ENCODE data around the gene RGS6. TPM values are rescaled to one million over a fixed set of nuclear protein-coding genes. Genes with fewer than 3 reads are reported as not detected.

The RGS6 gene
- total RNA-seq, 1 donor from 2014 or later: 2.5 TPM

- Mint-ChIP-seq H3K36me3 (ENCODE audit: low read depth) (no peaks in the 10 kb centered on the region), H3K9me3 (peaks cover 6% of the 10 kb centered on the region), H3K27ac (no peak overlapping the region), H3K4me3 (no peak overlapping the region), H3K27me3 (peaks cover 3% of the 10 kb centered on the region), H3K4me1 (no peaks in the 10 kb centered on the region)
- DNase-seq: no peak
- intact Hi-C loops (cut with micrococcal nuclease): no loop called here
Observed at GRCh38 chr14:72008666-72009065, 76.4 kb downstream of the RGS6 start.

DNA sequence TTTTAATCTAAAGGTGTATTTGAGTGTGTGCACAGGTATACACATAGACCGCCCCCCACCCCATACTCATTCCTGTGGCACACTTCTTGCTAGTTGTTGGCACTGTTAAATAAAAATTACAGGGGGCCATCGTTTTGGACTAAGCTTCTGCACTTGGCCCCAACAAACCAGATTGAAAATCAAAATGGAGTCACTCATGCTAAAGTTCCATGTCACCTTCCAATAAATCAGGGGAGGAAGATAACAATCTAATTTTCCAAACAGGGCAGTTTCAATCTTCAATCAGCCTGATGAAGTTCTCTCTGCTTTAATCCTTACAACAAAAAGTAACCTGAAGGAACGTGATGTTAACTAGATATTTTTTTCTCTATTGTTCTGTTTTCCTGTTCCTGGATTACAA is 78.2 kb downstream of the RGS6 start:
- intact Hi-C loops (cut with micrococcal nuclease): no loop called here
- peaks cover 6% of the 10 kb centered on the region for H3K9me3 Mint-ChIP-seq
- peaks cover 7% of the 10 kb centered on the region for H3K27me3 Mint-ChIP-seq
- no peaks in the 10 kb centered on the region for H3K36me3 Mint-ChIP-seq (ENCODE audit: low read depth)
- H3K27ac Mint-ChIP-seq: no peak overlapping the region
- H3K4me3 Mint-ChIP-seq: no peak overlapping the region
- no peak for DNase-seq
- no peaks in the 10 kb centered on the region for H3K4me1 Mint-ChIP-seq

DNA sequence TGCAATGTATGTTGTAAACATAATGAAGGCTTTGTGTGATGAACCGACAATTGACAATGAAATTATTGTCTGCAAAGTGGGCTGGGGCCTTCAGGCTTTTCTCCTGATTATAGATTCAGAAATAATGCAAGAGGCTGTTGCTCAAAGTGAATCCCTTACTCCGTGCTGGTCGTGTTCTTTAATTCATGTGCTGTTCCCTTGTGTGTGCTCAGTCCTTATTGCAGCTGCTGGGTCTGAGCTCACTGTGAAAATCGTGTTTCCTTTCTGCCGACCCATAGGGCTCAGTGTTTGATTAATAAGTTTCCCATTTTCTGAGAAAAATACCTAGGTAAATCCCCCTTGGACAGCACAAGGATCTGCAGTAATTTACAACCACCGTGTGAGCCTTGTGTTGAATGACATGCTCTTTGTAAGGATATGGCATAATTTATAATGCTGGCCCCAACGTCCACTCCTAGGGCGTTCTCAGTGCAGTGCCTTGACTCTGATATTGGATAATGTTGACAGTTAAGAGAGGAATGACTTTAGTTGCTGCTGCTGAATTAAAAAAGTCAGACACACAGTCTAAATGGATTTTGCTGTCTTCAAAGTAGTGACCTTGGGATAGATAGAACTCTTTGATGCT is 81.6 kb downstream of the RGS6 start:
- peaks cover 14% of the 10 kb centered on the region for H3K27me3 Mint-ChIP-seq
- no peak for DNase-seq
- no peak overlapping the region for H3K4me3 Mint-ChIP-seq
- intact Hi-C loops (cut with micrococcal nuclease): no loop called here
- peaks cover 2% of the 10 kb centered on the region for H3K9me3 Mint-ChIP-seq
- no peaks in the 10 kb centered on the region for H3K36me3 Mint-ChIP-seq (ENCODE audit: low read depth)
- H3K27ac Mint-ChIP-seq: no peak overlapping the region
- H3K4me1 Mint-ChIP-seq: no peaks in the 10 kb centered on the region

DNA sequence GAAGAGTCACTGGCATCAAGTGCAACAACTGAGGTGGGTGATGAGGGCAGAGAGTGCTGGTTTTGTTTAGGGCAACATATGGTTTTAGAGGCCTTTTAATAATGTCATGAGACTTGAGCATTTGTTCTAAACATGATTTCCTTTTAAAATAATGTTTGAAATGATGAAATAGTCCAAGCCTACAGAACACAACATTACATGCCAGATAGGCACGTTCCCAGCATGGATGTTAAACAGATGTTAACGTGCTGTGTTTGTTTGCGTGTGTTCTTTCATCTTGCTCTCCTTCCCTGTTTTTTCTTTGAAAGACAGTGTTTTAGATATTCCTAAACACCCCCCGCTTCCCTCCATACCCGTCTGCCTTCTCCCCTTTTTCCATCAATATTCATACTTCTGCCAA is 82.3 kb downstream of the RGS6 start:
- Mint-ChIP-seq H3K36me3 (ENCODE audit: low read depth) (no peaks in the 10 kb centered on the region), H3K4me3 (no peak overlapping the region), H3K9me3 (no peaks in the 10 kb centered on the region), H3K27me3 (peaks cover 14% of the 10 kb centered on the region), H3K4me1 (no peaks in the 10 kb centered on the region), H3K27ac (no peak overlapping the region)
- intact Hi-C loops (cut with micrococcal nuclease): no loop called here
- no peak for DNase-seq

DNA sequence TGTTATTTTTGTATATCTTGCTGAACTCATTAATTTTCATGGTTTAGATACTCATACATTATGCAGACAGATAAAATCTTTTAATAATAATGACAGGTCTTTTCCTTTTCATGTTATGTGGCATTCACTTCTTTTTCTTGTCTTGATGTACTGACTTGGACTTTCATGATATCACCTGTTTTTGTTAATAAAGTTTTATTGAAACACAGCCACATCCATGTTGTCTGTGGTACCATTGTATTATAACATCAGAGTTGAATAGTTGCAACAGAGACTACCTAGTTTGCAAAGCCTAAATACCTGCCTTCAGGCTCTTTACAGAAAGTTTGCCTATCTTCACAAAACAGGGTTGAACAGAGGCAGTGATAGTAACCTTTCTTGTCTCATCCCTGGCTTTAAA is 85.1 kb downstream of the RGS6 start:
- Mint-ChIP-seq H3K27ac (no peak overlapping the region), H3K4me1 (no peaks in the 10 kb centered on the region), H3K36me3 (ENCODE audit: low read depth) (no peaks in the 10 kb centered on the region), H3K27me3 (peaks cover 19% of the 10 kb centered on the region), H3K4me3 (no peak overlapping the region), H3K9me3 (no peaks in the 10 kb centered on the region)
- DNase-seq: no peak
- intact Hi-C loops (cut with micrococcal nuclease): no loop called here

- intact Hi-C loops (cut with micrococcal nuclease): loop anchor here (1.0 to 2.0 kb wide), 4 partner anchors 26 to 397 kb away; no protein-coding TSS in a partner anchor
- Mint-ChIP-seq H3K27me3 (peaks cover 14% of the 10 kb centered on the region), H3K27ac (peak overlapping the region; percentile 26), H3K4me3 (peak overlapping the region; percentile 20), H3K4me1 (peaks cover 10% of the 10 kb centered on the region), H3K36me3 (ENCODE audit: low read depth) (no peaks in the 10 kb centered on the region), H3K9me3 (no peaks in the 10 kb centered on the region)
- DNase-seq: peak; percentile 58
Observed at GRCh38 chr14:72023128-72024042, 91.2 kb downstream of the RGS6 start.

DNA sequence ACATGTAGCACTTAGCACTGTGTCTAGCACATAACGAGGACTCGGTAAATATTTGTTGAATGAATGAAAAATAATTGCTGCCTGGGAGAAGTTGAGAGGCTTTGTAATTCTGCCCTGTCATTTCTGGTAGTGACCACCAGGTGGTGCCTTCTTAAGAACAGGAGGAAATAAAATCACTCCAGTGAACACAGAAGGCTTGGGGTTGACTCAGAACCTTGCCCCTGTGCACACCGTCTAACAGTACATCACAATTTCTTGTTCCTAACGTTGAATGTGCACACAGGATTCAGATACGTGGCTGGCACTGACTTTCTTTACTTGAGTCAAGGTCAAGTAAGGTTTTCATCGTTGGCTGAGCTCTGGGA is 91.8 kb downstream of the RGS6 start:
- Mint-ChIP-seq H3K4me3 (no peak overlapping the region), H3K36me3 (ENCODE audit: low read depth) (no peaks in the 10 kb centered on the region), H3K4me1 (peaks cover 10% of the 10 kb centered on the region), H3K27ac (no peak overlapping the region), H3K9me3 (no peaks in the 10 kb centered on the region), H3K27me3 (peaks cover 17% of the 10 kb centered on the region)
- DNase-seq: peak; percentile 83
- intact Hi-C loops (cut with micrococcal nuclease): loop anchor here (2.0 kb wide), 1 partner anchor 269 kb away; no protein-coding TSS in a partner anchor

GRCh38 chr14:72024504-72024903 is 92.3 kb downstream of the RGS6 start:
- DNase-seq: no peak
- peaks cover 20% of the 10 kb centered on the region for H3K27me3 Mint-ChIP-seq
- no peaks in the 10 kb centered on the region for H3K36me3 Mint-ChIP-seq (ENCODE audit: low read depth)
- no peak overlapping the region for H3K27ac Mint-ChIP-seq
- no peak overlapping the region for H3K4me3 Mint-ChIP-seq
- intact Hi-C loops (cut with micrococcal nuclease): loop anchor here (2.0 kb wide), 1 partner anchor 268 kb away; no protein-coding TSS in a partner anchor
- peaks cover 10% of the 10 kb centered on the region for H3K4me1 Mint-ChIP-seq
- no peaks in the 10 kb centered on the region for H3K9me3 Mint-ChIP-seq

GRCh38 chr14:72026536-72026935 is 94.3 kb downstream of the RGS6 start:
- Mint-ChIP-seq H3K9me3 (no peaks in the 10 kb centered on the region), H3K36me3 (ENCODE audit: low read depth) (no peaks in the 10 kb centered on the region), H3K27me3 (peaks cover 16% of the 10 kb centered on the region), H3K4me3 (no peak overlapping the region), H3K27ac (no peak overlapping the region), H3K4me1 (peaks cover 10% of the 10 kb centered on the region)
- intact Hi-C loops (cut with micrococcal nuclease): no loop called here
- DNase-seq: no peak

DNA sequence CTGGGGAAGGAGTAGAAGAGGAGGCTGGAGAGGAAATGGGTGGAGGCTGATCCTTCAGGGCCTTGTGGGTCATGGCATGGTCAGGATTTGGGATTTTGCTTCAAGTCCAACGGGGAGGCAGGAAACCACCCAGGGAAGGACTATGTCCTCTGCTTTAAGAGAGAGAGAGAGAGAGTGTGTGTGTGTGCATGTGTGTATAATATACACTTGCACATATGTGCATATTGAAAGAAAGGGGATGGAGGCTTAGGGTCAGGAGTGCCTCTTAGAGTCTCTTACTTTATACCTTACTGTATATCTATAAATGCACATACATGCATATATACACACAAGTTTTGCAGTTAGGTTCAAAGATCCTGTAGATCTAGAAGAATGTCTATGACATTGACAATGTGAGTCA is 94.8 kb downstream of the RGS6 start:
- Mint-ChIP-seq H3K4me3 (no peak overlapping the region), H3K27ac (no peak overlapping the region), H3K9me3 (no peaks in the 10 kb centered on the region), H3K4me1 (peaks cover 10% of the 10 kb centered on the region), H3K27me3 (peaks cover 16% of the 10 kb centered on the region), H3K36me3 (ENCODE audit: low read depth) (no peaks in the 10 kb centered on the region)
- no peak for DNase-seq
- intact Hi-C loops (cut with micrococcal nuclease): no loop called here

- Mint-ChIP-seq H3K27ac (no peak overlapping the region), H3K9me3 (no peaks in the 10 kb centered on the region), H3K36me3 (ENCODE audit: low read depth) (no peaks in the 10 kb centered on the region), H3K27me3 (peaks cover 19% of the 10 kb centered on the region), H3K4me1 (no peaks in the 10 kb centered on the region), H3K4me3 (no peak overlapping the region)
- intact Hi-C loops (cut with micrococcal nuclease): no loop called here
- DNase-seq: no peak
Observed at GRCh38 chr14:72033365-72033764, 101.1 kb downstream of the RGS6 start.

- no peak for DNase-seq
- H3K4me3 Mint-ChIP-seq: no peak overlapping the region
- no peak overlapping the region for H3K27ac Mint-ChIP-seq
- peaks cover 30% of the 10 kb centered on the region for H3K27me3 Mint-ChIP-seq
- H3K36me3 Mint-ChIP-seq (ENCODE audit: low read depth): no peaks in the 10 kb centered on the region
- peaks cover 14% of the 10 kb centered on the region for H3K9me3 Mint-ChIP-seq
- no peaks in the 10 kb centered on the region for H3K4me1 Mint-ChIP-seq
- intact Hi-C loops (cut with micrococcal nuclease): no loop called here
Observed at GRCh38 chr14:72040528-72040927, 108.3 kb downstream of the RGS6 start.

- Mint-ChIP-seq H3K36me3 (ENCODE audit: low read depth) (no peaks in the 10 kb centered on the region), H3K27ac (no peak overlapping the region), H3K27me3 (peaks cover 16% of the 10 kb centered on the region), H3K9me3 (peaks cover 10% of the 10 kb centered on the region), H3K4me3 (no peak overlapping the region), H3K4me1 (peaks cover 12% of the 10 kb centered on the region)
- intact Hi-C loops (cut with micrococcal nuclease): no loop called here
- no peak for DNase-seq
Observed at GRCh38 chr14:72045271-72045670, 113.0 kb downstream of the RGS6 start.

GRCh38 chr14:72045885-72046284 is 113.7 kb downstream of the RGS6 start:
- Mint-ChIP-seq H3K27ac (no peak overlapping the region), H3K27me3 (peaks cover 13% of the 10 kb centered on the region), H3K9me3 (peaks cover 5% of the 10 kb centered on the region), H3K4me1 (peaks cover 13% of the 10 kb centered on the region), H3K36me3 (ENCODE audit: low read depth) (no peaks in the 10 kb centered on the region), H3K4me3 (no peak overlapping the region)
- intact Hi-C loops (cut with micrococcal nuclease): no loop called here
- no peak for DNase-seq

Data from activated CD4-positive, alpha-beta T cell treated with anti-CD3 and anti-CD28 coated beads, Interleukin-2, amount 10 ng/mL, durations not matched to agents 24 days and 14 days (primary cell).